ENCODE measurements around the gene CDH4.

Gene CDH4

GRCh38 chr20:61712688-61713087, 460.6 kb downstream of the CDH4 start:
- no peak overlapping the region for H3K27ac ChIP-seq (replicated peaks)
- TF ChIP-seq REST (IDR thresholded peaks at IDR 0.05; ENCODE audit: insufficient replicate concordance, low read depth), result no peak
- TF ChIP-seq CTCF (IDR thresholded peaks at IDR 0.05; ENCODE audit: insufficient read depth, low read length), result no peak
- no peak for TF ChIP-seq SPI1 (IDR thresholded peaks at IDR 0.05; ENCODE audit: borderline replicate concordance, low read depth)
- no peaks in the 10 kb centered on the region for H3K27me3 ChIP-seq (ENCODE audit: insufficient read depth, poor library complexity, severe bottlenecking)
- no peak overlapping the region for H3K4me3 ChIP-seq (replicated peaks; ENCODE audit: insufficient read depth, low read length)
- DNase-seq (ENCODE audit: low read depth in 1 of 2, low spot score in 1 of 2), result no peak

- DNase-seq (ENCODE audit: low read depth in 1 of 2, low spot score in 1 of 2), result no peak
- TF ChIP-seq GABPA (IDR thresholded peaks at IDR 0.05; ENCODE audit: low read depth), result no peak
- TF ChIP-seq SPI1 (IDR thresholded peaks at IDR 0.05; ENCODE audit: borderline replicate concordance, low read depth), result no peak
- no peak for TF ChIP-seq POLR2AphosphoS5 (IDR thresholded peaks at IDR 0.05; ENCODE audit: low read depth)
- no peak for TF ChIP-seq CTCF (IDR thresholded peaks at IDR 0.05; ENCODE audit: insufficient read depth, low read length)
- no peak for TF ChIP-seq REST (IDR thresholded peaks at IDR 0.05; ENCODE audit: insufficient replicate concordance, low read depth)
- Histone ChIP-seq H3K4me3 (replicated peaks; ENCODE audit: insufficient read depth, low read length) (no peak overlapping the region), H3K27me3 (ENCODE audit: insufficient read depth, poor library complexity, severe bottlenecking) (no peaks in the 10 kb centered on the region), H3K27ac (replicated peaks) (no peak overlapping the region)
Measured at GRCh38 chr20:61718361-61719005, 466.4 kb downstream of the CDH4 start.

GRCh38 chr20:61719691-61720347, 467.8 kb downstream of the CDH4 start:
- Histone ChIP-seq H3K27me3 (ENCODE audit: insufficient read depth, poor library complexity, severe bottlenecking) (no peaks in the 10 kb centered on the region), H3K27ac (replicated peaks) (no peak overlapping the region), H3K4me3 (replicated peaks; ENCODE audit: insufficient read depth, low read length) (no peak overlapping the region)
- peak; percentile 4 to 31 for DNase-seq (ENCODE audit: low read depth in 1 of 2, low spot score in 1 of 2)
- TF ChIP-seq POLR2AphosphoS5 (IDR thresholded peaks at IDR 0.05; ENCODE audit: low read depth) (no peak), REST (IDR thresholded peaks at IDR 0.05; ENCODE audit: insufficient replicate concordance, low read depth) (no peak), CTCF (IDR thresholded peaks at IDR 0.05; ENCODE audit: insufficient read depth, low read length) (no peak), GABPA (IDR thresholded peaks at IDR 0.05; ENCODE audit: low read depth) (no peak), SPI1 (IDR thresholded peaks at IDR 0.05; ENCODE audit: borderline replicate concordance, low read depth) (no peak)
